GM18858 (cell line): ENCODE data around the gene RFC1.
"Not testable (repeated sequence)": the region's sequence is repeated elsewhere in the genome, so short reads cannot be mapped to it uniquely, and the experiment has no call there.

Source experiments
- ATAC-seq: cut with Tn5 transposase; IDR thresholded peaks from one replicate; pipeline ENCODE4 v1.9.1; 2021; ENCODE audit not compliant: unreplicated experiment

The RFC1 gene

GRCh38 chr4:39305912-39306677 lies 60.1 kb downstream of the RFC1 start:
- ATAC-seq, result no peak

GRCh38 chr4:39304651-39305050 lies 61.5 kb downstream of the RFC1 start:
- ATAC-seq, result no peak

DNA sequence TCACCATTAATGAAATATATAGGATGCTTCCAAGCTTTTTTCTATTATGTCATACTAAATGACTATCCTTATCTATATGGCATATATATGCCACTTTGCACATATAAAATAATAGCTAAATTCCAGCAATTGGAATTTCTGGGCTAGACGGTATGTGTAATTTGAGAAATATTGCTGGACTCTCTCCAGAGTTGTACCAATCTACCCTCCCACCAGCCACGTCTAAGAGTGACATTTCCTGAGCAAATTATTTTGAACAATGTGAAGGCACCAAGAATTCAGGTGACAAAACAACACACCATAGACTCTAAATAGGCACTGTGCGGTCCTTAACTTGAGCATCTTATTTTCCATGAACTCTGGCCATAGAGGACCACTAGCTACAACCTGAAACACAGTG lies 62.3 kb downstream of the RFC1 start:
- no peak for ATAC-seq

GRCh38 chr4:39302901-39303300 lies 63.3 kb downstream of the RFC1 start:
- ATAC-seq, result no peak

GRCh38 chr4:39295784-39296183 lies 70.4 kb downstream of the RFC1 start:
- no peak for ATAC-seq

- ATAC-seq, result not testable (repeated sequence)
These were observed 73.7 kb downstream of the RFC1 start for GRCh38 chr4:39292433-39292832.

DNA sequence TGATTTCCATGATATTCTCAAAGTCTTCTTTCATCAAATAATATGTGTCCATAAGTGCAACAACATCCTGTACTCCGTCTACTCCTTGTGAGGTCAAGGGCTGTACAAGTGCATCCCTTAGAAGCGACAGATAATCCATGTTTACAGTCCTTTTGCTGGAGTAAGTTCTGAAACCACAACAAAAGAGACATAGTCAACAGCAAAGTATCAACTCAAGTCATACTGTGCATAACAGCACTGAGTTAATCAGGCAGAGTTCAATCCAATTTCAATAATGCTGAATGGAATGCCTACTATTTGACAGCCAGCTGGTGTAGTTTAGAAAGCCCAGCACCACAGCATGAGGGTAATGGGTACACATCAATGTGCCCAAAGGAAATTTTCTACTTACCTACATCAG lies 74.5 kb downstream of the RFC1 start:
- no peak for ATAC-seq

GRCh38 chr4:39287223-39287622 lies 78.9 kb downstream of the RFC1 start:
- no peak for ATAC-seq

DNA sequence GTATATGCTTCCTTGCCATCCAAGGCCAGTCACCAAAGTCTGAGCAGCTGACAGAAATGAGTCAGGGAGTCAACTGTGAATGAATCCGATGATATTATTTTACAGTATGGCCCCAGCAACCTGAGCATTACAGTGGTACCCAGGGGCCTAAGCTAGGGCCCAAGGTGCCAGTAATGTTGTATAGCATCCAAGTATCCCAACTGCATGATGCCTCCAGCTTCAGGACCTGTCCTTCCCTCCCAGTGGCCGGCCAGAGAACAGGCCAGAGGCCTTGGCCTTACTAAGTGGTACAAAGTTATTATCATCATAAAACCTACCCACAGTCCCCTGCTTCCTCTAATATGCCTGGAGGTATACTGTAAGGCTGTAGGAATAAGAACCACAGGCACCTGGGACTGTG lies 79.9 kb downstream of the RFC1 start:
- no peak for ATAC-seq

DNA sequence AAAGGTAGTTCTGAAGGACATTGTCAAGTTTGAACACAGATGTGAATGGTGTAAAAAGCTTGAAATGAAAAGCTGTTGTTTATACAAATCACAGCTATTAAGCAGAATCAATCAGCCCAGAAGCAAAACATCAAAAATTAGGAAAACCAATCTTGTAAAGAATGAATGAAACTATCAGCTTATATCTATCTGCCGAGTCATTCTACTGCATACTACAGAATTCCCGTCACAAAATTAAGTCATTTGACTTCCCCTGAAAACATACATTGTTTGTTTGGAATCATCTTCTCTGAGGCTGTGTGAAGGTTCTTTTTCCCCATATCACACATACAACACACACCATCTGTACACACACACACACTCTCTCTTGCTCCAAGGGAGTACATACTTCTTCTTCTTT lies 80.3 kb downstream of the RFC1 start:
- no peak for ATAC-seq

DNA sequence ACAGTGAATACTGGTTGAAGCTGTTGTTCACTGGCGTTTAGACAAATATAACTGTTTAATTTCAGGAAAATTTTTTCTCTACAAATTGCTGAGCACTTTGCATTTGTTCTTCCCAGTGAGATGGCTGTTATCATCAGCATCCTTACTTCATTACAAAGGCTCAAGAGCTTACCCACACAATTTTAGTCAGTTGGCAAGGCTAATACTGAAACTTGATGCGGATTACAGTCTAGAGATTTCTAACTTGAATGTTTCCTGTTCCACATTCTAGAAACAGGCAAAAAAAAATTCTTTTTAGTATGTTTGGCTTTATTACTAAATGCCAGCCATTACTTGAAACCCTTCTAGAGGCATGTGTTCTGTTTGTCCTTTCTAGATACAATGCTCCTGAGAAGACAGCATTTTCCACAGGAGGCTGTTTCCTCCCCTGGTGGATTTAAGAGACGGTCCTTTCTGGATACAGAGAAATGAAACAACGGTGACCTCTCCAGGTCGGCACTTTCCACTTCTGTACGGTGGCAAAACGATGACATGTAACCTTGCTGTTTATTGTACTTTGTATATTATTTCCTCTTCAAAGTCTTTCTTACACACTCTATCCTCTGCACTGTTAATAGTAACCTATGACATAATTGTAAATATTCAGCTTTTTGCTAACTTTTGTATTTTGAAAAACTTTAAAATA lies 80.9 kb downstream of the RFC1 start:
- ATAC-seq, result no peak

- ATAC-seq, result no peak
These were observed 85.4 kb downstream of the RFC1 start for GRCh38 chr4:39280770-39281169.

DNA sequence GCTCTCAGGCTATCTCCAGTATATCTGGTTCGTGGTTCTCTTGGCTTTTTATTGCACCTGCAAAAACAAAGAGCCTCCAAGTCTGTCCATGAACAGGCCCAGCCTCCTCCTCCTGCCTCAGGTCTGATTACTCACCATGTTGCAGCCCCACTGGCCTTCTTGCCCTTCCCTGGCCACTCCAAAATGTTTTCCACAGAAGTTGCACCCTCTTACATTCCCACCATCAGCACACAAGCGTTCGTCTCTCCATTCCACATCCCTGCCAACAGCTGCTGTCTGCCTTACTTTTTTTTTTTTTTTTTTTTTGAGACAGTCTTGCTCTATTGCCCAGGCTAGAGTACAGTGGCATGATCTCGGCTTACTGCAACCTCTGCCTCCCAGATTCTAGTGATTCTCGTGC lies 86.7 kb downstream of the RFC1 start:
- ATAC-seq, result no peak

GRCh38 chr4:39278476-39278875 lies 87.7 kb downstream of the RFC1 start:
- ATAC-seq, result no peak

DNA sequence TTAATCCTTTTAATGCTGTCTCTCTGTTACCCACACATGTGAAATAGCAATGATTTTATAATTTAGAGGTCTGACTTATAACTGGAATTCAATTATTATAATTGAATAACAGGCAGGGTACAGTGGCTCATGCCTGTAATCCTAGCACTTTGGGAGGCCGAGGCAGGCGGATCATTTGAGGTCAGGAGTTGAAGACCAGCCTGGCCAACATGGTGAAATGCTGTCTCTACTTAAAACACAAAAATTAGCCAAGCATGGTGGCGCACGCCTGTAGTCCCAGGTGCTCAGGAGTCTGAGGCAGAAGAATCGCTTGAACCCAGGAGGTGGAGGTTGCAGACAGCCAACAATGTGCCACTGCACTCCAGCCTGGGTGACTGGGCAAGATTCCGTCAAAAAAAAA lies 88.5 kb downstream of the RFC1 start:
- ATAC-seq, result not testable (repeated sequence)

GRCh38 chr4:39274503-39274902 lies 91.7 kb downstream of the RFC1 start:
- no peak for ATAC-seq

- no peak for ATAC-seq
These were observed 102.3 kb downstream of the RFC1 start for GRCh38 chr4:39263895-39264294.

DNA sequence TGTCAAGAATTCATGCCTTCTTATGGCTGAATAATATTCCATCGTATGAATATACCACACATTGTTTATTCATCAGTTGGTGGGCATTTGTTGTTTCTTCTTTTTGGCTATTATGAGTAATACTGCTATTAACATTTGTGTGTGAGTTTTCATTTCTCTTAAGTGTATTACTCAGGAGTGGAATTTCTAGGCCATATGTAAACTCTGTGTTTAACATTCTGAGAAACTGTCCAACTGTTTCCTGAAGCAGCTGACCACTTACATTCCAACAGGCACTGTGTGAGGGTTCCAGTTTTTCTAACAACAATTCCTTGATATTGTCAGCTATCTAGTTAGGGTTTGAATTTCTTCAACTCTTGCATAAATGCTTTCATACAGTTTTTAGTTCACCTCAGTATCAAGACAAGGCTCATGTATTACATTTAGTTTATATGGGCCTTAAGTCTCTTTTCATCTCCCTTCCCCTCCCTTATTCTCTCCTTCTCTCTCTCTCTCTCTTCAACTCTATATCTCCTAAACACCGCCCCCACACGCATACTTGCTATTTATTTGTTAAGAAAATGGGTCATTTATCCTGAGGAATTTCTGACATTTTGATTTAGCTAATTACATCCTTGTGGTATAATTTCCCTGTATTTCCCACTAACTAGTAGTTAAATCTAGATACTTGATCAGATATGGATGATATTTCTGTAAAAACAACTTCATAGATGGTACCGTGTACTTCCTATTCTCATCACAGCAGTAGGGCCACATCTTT lies 106.4 kb downstream of the RFC1 start:
- no peak for ATAC-seq

DNA sequence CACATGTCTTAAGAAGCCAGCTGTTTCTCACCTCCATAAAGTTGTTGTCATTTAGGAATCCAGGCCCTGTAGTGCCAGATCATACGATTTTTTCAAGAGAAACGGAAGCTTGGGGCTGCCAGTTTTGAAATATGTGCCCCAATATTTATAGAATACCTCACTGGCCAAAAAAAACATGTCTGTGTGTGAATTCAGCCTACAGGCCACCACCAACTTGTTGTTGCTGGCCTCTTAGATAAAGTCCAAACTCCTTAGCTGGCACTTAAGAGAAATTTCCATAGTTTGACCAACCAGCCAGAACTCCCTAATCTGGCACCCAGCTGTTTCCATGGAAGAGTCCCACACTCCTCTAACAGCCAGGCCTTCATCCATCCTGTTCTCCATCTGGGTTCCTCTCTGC lies 109.7 kb downstream of the RFC1 start:
- ATAC-seq, result no peak

DNA sequence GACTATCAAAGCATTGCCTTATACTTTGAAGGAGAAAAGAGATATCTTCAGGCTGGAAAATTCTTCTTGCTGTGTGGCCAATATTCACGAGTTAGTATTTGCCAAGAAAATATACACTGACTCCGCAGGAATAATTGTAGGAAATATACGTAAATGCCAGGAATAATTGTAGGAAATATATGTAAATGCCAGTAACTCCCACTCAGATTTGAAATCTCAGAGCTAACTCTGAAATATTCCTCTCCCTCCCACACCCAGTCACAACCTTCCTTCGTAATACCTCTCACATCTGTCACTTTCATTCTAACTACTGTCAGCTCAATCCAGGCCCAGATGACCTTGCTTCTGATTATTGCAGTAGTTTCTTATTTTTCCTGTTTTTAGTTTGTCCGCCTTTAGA lies 110.3 kb downstream of the RFC1 start:
- no peak for ATAC-seq

GRCh38 chr4:39255266-39255665 lies 110.9 kb downstream of the RFC1 start:
- ATAC-seq, result no peak

- ATAC-seq, result no peak
These were observed 122.7 kb downstream of the RFC1 start for GRCh38 chr4:39243462-39243861.
